NCI-H146 treated with DMSO at 0.1 percent for 48 hours (cell line): ENCODE measurements around the gene RAD51B.
"Not testable (repeated sequence)": the region's sequence is repeated elsewhere in the genome, so short reads cannot be mapped to it uniquely, and the experiment has no call there.

Experiments used
- DNase-seq: peaks from one replicate; lab custom pipeline; 2025; ENCODE audit not compliant: unreplicated experiment; lab: John Stamatoyannopoulos, UW

RAD51B gene

DNA sequence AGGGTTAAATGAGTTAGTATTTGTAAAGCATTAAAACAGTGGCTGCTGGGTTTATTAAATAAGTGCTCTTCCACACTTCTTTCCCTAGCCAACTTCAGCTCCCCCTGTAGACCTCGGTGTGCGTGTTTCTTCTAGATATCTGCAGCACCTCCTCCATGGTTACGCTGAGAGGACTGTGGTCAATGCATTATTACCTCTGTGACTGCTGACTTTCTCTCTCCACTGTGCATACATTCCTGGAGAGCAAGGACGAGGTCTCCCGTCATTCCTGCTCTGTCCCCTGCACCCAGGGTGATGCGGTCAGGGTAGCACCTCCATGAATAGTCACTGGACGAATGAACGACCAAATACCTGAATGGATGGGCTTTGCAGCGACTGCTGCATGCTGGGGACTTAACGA, 928.7 kb downstream of the RAD51B start:
- DNase-seq = no peak

DNA sequence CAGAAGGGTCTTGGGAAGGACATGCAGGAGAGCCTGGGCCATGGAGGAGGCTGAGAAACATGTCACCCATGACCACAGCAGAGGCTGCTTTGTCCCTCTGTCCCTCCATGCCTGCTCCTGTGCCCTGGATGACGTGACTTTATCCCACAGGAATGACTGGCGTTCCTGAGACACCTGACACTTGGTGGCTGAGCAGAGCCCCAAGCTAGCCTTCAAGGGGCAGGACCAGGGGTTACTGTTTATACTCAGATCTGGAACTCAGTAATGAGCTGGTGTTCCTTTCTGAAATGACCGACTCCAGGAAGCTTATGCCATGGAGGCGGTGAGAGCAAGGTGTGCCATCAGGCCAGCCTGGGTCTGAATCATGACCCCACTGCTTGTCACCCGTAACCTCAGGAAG, 929.1 kb downstream of the RAD51B start:
- DNase-seq = no peak

DNA sequence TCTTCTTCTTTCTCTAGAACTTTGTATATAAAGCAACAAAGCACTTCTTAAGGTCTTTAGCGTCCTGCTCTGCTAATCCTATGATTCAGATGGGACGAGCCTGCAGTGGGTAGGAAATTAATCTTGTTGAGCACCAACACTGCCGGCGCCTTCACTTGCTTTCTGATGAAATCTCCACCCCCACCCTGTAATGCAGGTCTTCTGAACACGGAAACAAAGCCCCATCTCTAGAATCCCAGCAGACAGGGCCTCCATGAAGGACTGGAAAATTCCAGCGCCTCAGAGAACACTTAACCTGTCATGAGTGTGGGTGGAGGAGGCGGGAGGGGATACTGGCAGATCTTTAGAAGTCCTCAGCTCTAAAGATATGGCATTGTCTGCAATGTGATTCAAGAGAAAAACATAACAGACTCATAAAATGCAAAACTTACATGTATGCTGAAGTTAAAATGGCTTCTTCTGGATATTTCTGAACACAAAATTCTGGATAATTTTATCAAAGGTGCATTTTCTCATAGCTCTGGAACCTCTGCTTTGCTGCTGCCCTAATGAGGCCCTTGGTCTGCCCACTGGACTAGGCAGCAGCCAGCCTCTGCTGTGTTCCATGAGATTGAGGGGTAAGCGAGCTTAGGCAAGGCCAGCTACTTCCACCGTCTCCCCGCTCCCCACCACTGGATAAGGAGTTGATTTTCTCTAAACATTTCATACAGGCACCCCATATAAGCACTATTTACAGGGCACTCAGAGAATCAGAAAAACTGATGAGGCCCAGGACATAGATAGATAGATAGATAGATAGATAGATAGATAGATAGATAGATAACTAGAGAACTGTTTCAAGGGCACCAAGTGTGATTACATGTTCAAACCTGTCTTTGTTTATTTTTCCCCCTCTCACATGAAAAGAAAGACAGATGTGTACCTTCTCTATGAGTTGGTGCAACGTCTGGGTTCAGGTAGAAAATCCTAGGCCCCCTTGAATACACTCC, 930.2 kb downstream of the RAD51B start:
- no peak for DNase-seq

DNA sequence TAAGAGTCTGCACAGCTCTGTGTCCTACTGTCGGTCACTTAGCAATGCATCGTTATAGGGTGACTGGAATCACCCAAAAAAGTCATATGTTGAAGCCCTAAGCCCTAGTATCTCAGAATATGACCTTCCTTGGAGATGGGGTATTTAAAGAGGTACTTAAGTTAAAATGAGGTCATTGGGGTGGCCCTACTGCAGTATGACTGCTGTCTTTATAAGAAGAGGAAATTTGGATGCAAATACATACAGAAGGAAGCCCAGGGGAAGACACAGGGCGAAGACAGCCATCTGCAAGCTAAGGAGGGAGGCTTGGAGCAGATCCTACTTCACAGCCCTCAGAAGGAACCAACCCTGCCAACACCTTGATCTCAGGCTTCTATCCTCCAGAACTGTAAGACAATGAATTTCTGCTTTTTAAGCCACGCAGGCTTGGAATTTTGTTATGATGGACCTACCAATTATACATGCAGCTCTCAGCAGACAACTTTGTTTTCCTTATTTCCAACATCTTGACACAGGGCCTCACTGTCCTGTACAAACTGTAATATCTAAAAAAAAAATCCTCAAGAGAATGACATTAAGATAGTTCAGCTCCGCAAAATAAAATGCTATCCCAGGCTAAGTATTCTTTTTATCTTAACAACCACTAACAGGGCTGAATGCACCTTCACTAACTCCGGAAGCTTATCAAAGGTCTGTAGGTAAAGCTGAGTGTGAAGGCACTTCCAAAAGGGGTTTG, 932.9 kb downstream of the RAD51B start:
- DNase-seq = no peak

DNA sequence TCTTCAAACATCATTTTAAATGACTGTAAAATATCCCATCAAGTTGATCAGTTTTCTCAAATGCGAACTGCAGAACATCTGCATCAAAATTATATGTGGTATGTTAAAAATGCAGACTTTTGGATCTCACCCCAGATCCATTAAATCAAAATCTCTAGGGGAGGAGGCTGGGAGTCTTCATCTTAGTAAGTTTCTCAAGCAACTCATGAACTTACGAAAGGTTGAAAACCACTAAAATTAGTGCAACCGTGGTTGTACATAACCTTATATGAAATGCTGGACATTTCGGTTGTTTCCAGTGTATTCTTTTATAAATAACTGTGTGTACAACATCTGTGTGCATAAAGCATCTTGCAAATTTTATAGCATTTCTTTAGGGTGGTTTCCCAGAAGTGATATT, 934.1 kb downstream of the RAD51B start:
- DNase-seq = no peak

DNA sequence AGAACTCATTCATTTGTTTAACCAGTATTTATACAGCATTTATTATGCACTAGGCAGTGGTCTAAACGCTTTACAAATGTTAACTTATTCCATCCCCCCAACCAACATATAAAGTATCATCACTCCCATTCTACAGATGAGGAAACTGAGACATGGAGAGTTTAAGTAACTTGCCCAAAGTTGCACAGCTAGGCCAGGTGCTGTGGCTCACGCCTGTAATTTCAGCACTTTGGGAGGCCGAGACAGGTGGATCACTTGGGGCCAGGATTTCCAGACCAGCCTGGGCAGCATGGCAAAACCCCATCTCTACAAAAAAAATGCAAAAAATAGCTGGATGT, 935.4 kb downstream of the RAD51B start:
- no peak for DNase-seq

DNA sequence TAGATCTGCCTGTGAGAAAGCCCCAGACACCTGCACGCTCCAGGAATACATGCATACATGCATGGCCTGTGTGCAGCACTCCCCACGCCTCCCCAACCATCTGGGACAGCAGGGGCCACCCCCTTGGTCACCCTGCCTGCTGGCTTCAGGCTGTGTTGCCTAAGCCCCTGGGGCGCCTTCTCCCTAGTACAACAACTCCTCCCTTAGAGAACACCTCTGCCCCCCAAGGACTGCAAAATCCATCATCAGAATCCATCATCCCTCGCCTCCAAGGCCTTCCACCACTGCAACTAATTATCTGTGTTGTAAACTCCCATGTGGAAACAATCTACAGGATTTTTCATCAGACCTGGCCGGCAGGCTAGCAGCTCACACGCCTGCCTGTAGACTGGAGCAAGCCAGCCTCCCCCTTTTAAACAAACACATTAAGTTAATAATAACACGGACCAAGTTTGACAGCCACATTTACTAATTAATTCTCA, 936.5 kb downstream of the RAD51B start:
- no peak for DNase-seq

DNA sequence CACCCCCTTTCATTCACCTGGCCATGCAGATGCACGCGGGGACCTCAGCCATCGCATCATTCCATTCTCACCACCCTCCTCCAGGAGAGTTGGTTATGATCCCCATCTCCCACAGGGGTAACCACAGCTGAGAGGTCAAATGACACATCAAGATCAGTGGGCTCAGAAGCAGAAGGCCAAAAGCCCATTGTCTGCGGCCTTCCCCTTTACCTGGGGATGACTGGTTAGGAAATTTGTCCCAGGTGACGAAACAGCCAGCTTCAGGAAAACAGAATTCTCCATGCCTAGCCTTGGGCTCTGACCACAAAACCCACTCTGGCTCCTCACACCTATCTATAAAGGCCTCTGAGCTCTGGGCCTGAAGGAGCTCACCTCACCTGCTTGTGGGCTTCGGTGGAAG, 937.2 kb downstream of the RAD51B start:
- DNase-seq = no peak

DNA sequence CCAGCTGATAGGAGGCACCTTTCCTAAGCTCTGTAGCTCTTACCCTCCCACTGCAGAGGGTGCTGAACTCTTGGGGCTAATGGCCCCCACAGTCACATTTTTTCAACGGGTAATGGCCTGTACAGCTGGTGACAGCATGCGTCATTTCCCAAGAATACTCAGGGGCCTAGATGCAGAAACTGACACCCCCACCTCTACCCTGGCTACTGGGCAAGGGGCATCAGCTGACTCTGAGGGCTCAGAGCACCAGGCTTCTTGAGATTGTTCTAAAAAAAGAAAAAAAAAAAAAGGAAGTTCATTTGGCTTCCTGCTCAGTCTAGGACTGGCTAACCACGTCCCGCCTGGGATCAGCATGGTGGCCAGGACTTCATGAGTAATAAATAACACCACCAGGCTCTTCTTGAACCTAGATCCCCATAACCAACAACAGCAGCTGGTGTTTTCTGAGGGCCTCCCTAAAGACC, 938.1 kb downstream of the RAD51B start:
- DNase-seq = no peak

DNA sequence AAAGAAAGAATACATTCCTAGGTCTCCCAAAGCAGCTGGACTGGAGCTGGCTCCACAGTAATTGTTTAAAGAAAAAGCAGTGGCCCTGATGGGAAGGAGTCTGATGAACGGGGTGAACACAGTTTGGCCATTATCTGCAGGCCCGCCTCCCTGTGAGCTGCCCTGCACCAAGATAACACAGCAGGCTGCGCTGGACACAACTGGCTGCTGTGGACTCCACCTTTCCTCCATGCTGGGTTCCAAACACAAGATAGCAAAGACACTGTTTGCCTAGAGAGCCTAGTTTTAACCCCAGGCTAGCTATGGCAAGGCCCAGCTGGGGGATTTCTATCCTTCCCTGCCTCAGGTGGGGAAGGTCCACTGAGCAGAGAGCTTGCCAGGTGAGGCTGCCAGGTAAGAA, 938.7 kb downstream of the RAD51B start:
- no peak for DNase-seq

DNA sequence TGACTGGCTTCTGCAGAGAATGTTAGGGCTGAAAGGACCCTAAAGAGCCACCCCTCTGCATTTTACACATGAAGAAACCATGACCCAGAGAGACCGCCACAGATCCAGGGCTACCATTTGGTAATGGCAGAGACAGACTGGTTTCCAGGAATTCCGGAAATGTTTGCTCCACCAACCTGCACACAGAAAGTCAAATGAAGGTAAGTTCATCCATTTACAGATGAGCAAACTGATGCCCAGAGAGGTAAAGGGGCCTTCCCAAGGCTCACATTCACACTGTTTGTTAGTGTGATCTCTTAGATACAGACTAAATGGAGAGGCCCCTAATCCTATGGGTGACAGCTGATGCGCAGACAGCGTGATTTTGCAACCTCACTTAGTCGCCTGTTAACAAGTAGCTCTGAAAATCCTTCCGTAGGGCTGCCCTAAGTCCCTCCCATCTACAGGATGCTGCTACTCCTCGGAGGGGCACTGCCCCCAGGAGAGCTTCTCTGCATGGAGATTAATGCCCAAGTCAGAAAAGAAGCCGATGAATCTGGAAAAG, 939.5 kb downstream of the RAD51B start:
- DNase-seq = no peak

DNA sequence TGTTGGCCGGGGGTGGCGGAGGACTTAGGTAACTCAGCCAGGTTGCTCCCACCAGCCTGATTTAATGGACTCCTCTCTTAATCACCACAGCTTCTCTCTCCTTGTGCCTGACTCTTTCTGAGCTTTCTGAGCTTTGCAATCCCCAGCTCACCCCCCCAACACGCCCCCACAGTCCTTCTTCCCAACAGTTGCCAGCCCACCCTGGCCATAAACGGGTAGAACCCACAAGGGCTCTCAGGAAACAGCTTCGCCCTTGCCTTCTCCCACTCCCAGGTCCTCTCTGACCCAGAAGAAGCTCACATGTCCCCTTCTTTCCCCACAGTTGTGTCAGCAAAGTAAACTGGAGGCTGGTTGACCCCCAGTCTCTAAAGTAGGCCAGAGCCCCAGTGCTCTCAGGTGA, 940.4 kb downstream of the RAD51B start:
- no peak for DNase-seq

DNA sequence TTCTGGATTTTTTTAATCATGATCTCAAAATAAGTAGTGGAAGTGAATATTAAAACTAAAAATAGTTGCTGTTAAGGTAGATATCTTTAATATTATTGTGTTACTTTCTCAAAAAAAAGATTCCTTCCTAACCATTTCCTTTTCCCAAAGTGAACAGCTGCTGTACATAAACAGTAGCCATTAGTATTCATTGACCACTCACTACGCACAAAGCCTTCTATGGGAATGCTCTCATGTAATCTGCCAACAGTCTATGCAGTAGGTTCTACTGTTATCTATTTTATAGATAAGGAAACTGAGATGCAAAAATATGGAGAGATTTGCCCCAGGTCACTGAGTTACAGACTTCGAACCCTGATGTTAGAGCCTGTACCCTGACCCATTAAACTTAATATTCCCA, 941.2 kb downstream of the RAD51B start:
- DNase-seq = no peak

DNA sequence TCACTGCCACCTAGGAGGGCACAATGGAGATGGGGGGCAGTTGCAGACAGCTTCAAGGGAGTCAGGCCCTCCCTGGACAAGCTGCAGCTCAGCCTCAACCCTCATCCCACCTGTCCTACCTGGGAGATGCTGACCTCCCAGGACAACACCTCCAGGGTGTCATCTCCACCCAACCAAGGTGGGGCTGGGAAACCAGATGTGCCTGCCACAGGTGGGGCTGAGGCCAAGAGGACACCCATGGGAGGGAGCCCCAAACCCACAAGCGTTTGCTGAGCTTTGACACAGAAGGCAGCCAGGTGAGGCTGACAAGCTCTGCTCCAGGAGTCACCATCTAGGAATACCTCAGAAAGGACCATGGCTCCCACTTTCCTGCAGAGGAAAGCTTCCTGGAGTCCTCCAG, 941.8 kb downstream of the RAD51B start:
- no peak for DNase-seq

DNA sequence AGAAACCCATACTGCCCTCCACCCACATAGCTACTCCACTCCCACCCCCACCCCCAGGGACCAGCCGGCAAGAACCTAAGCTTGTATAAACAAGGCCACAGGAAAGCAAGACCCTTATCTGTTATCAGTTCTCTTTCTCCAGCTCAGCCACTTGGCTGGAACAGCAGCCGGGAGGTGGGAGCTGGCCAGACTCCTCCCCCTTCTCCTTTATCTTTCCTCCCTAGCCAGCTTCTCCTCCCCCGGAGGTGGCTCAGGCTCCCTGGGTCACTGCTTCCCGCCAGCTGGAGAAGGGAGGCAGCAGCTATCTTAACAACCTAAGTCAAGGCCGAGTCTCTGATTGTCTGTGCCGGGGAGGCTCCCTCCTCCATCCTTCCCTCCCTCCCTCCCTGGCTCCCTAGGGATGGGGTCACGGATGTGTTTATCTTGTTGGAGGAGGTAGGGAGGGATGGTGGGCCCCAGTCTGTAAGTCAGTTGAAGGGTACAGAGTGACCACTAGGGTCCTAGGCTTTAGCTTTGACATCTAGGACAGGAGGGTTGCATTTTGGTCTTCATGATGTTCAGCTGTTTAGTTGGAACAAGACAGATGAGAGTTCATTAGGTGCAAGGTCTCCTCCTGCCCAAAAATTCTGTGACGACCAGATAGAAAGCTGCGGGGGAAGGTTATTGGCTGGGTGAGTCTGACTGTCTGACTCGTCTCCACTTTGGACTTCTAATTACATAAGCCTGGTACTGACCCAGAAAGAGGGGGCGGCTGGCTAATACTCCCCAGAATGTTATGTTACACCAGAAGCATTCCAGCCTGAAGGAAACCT, 943.6 kb downstream of the RAD51B start:
- DNase-seq = peak; percentile 32

DNA sequence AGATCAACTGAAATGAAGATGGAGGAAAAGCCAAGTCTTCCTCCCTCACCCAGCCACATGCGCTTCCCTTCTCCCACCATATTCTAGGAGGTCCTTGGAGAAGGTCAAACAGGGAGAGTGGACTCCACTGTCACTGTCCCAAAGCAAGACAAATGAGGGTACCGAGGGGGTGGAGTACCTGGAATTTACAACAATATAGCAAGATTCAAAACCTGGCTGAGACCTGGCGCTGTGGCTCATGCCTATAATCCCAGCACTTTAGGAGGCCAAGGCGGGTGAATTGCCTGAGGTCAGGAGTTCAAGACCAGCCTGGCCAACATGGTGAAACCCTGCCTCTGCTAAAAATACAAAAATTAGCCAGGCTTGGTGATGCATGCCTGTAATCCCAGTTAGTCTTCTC, 944.3 kb downstream of the RAD51B start:
- DNase-seq = not testable (repeated sequence)

DNA sequence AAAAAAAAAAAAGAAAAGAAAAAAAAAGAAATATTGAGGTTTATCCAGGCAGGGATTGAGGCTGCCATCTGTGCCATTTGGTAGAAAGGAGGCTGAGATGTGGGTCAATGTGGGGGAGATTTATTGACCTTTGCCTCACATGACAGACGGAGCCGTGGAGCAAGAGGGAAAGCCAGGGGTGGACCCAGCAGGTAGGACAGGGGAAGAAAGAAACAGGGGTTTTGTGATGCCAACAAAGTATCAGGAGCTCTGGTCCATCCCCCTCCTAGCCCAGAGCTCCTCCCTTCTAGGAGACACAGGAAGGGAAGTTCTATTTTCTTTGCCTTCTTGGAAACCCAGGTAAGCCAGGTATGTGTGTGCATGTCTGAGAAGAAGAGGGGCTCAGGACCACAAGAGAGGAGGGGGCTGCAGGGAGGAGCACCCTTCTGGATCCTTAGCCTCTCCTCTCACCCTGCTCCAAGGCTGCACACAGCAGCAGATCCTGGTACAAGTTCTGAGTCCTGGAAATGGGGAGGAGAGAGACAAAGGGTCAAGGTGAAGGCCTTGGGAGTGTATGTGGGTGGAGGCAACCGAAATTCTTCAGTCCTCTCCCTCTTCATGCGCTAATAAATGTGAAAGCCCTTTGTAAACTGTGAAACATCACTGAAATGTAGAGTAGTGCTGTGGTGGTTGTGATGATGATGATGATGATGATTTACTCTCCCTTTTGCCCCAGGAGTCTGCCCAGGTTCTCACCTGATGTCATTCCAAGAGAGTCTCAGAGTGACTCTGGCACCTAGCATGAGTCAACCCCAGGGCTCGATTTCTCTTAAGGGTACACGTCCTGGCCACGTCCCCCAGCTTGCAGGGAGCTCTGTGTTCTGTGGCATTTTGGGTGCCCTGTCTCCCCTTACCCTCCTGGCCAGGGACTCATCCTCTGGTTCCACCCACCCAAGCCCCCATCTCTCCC, 947.0 kb downstream of the RAD51B start:
- no peak for DNase-seq

DNA sequence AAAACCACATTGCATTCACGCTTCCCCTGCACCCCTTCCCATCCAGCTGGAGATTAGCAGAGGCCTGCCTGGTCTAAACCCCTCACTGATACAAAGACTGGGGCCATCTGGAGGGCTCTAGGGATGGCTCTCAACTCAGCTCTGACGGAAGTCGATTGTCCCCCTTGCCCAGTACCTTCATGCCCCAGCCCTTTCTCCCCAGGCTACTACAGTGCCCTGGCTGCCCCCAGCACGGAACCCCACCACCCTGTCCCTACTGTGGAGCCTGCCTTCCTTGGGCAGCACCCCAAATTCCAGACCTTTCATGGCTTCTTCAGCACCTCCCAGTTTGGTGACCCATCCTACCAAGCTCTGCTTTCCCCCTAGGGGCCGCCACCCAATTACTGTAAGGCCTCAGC, 947.7 kb downstream of the RAD51B start:
- no peak for DNase-seq

DNA sequence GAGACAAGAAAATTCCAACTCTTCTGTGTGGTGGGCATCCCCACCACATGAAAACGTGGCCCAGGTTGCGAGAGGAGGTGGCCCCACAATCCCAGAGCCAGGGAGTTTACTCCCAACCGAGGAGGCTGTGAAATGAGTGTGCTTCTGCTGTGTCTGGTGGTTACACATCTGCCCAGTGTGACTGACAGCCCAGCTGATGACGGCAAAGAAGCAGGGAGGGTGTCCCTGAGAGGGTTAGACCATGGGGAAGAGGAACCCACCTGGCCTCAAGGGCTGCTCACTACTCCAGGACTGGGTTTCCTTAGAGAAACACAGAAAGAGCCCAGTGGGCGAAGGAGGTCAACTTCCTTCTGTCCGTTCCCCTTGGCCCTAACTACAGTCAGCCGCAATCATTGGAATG, 948.7 kb downstream of the RAD51B start:
- no peak for DNase-seq

DNA sequence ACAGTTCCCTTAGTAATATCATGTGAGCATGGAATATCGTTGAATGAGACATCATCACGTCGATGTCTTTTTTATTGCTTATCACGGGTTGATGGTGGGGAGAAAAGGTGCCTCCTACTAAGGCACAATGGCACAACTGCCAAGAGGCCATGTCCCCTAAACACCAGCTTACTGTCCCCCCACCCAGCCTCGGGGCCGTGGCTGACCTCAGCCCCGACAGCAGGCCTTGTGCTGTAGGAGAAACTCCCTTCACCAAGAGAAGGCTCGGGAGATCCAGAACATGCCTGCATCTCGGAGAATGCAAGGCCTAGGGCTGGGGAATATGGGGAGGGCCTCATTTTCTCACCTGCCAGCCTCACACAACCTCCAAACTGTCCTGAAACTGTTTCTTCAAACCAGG, 950.5 kb downstream of the RAD51B start:
- no peak for DNase-seq
